ENCODE results near the gene UAP1. TPM values are rescaled to one million over a fixed set of nuclear protein-coding genes. Genes with fewer than 3 reads are reported as not detected.

Gene UAP1
- total RNA-seq, 1 donor from 2014 or later, result 26.5 TPM

DNA sequence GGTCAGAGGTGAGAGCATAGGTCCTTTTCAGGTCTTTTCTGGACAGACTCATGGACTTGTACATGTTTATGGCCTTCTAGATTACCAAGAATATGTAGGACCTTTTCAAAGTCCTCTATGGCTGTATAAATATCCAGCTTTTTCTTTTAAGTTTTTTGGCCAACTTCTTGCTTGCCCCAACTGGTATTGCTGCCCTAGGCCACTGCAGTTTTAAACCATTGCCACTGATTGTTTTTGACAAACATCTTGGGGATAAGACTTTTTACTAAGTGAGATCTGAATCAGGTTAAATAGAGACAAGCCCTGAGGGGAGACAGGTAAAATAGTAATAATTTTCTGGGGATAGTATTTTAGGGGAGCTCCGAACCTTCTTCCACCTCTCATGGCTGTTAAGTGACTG, 56.0 kb downstream of the UAP1 start:
- Histone ChIP-seq H3K9me3 (replicated peaks) (peaks cover 18% of the 10 kb centered on the region), H3K27me3 (ENCODE audit: low read depth) (no peaks in the 10 kb centered on the region), H3K4me1 (peaks cover 14% of the 10 kb centered on the region), H3K27ac (replicated peaks) (no peak overlapping the region), H3K4me3 (no peak overlapping the region), H3K36me3 (no peaks in the 10 kb centered on the region)
- intact Hi-C loops (cut with micrococcal nuclease), result loop anchor here (10.0 kb wide), 1 partner anchor 137 kb away; no protein-coding TSS in a partner anchor
- no peak for DNase-seq
- no peak for TF ChIP-seq CTCF (IDR thresholded peaks at IDR 0.05; ENCODE audit: borderline replicate concordance)

DNA sequence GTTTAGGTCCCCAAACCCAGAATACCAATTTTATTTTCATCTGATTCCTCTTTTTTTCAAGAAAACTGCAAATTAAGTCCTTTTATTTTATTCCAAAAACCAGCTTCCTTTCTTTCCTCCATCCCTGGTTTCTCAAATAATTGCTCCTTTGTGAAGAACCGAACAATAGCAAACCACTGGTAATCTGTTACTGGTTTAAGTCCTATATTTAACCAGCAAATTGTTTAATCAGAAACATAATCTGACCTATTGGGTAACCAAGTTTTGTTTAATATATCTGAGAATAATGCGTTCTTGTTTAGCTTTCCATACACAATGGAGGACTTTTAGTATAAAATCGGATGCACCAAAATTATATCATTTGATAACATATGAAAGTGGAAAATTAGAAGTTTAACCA, 57.6 kb downstream of the UAP1 start:
- no peak for TF ChIP-seq CTCF (IDR thresholded peaks at IDR 0.05; ENCODE audit: borderline replicate concordance)
- Histone ChIP-seq H3K4me1 (no peaks in the 10 kb centered on the region), H3K9me3 (replicated peaks) (peaks cover 18% of the 10 kb centered on the region), H3K27me3 (ENCODE audit: low read depth) (no peaks in the 10 kb centered on the region), H3K27ac (replicated peaks) (no peak overlapping the region), H3K36me3 (no peaks in the 10 kb centered on the region), H3K4me3 (no peak overlapping the region)
- no peak for DNase-seq
- intact Hi-C loops (cut with micrococcal nuclease), result loop anchor here (10.0 kb wide), 1 partner anchor 136 kb away; no protein-coding TSS in a partner anchor

DNA sequence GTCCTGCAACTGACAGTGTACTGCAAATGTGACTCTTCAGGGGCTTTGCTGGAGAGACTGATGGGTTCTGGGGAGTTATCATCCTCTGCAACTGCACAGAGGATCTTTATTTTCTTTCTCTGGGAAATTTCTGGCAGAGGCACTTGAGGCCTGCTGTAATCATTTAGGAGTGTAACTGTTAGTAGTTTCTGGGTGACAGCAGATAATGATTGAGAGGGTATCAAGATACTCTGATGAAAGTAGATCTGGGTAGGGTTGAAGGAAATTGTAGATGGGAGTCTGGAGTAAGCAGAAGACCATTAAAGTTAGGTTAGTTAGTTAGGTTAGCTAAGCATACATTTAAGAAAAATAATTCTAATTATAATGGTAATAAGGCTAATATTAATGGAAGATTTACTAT, 59.7 kb downstream of the UAP1 start:
- no peak for TF ChIP-seq CTCF (IDR thresholded peaks at IDR 0.05; ENCODE audit: borderline replicate concordance)
- Histone ChIP-seq H3K27me3 (ENCODE audit: low read depth) (no peaks in the 10 kb centered on the region), H3K9me3 (replicated peaks) (peaks cover 18% of the 10 kb centered on the region), H3K4me3 (no peak overlapping the region), H3K4me1 (peaks cover 4% of the 10 kb centered on the region), H3K27ac (replicated peaks) (no peak overlapping the region), H3K36me3 (no peaks in the 10 kb centered on the region)
- intact Hi-C loops (cut with micrococcal nuclease), result no loop called here
- DNase-seq, result no peak

DNA sequence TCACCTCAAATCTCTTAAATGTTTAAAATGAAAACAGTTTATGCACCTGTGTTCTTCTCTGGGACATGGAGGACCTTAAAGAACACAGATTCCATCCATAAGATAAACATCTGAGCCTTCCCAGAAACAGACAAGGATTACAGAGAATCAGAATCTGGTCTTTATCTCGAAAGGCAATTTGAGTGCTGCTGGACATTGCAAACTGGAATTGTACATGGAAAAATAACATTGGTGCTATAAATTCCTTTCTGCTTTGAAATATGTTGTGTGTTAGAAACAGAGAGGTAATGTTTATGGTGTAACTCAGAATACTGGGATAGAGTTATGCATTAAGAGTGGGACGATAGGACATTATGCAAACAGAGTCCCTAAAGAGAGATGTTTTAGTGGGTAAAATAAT, 64.2 kb downstream of the UAP1 start:
- H3K27me3 ChIP-seq (ENCODE audit: low read depth), result no peaks in the 10 kb centered on the region
- no peak overlapping the region for H3K4me3 ChIP-seq
- no peaks in the 10 kb centered on the region for H3K9me3 ChIP-seq (replicated peaks)
- DNase-seq, result no peak
- intact Hi-C loops (cut with micrococcal nuclease), result no loop called here
- H3K4me1 ChIP-seq, result peaks cover 20% of the 10 kb centered on the region
- H3K36me3 ChIP-seq, result no peaks in the 10 kb centered on the region
- TF ChIP-seq CTCF (IDR thresholded peaks at IDR 0.05; ENCODE audit: borderline replicate concordance), result no peak
- H3K27ac ChIP-seq (replicated peaks), result peak overlapping the region; percentile 58

GRCh38 chr1:162626094-162626493, 64.6 kb downstream of the UAP1 start:
- Histone ChIP-seq H3K4me1 (peaks cover 23% of the 10 kb centered on the region), H3K27me3 (ENCODE audit: low read depth) (no peaks in the 10 kb centered on the region), H3K4me3 (peak overlapping the region; percentile 34), H3K36me3 (no peaks in the 10 kb centered on the region), H3K9me3 (replicated peaks) (no peaks in the 10 kb centered on the region), H3K27ac (replicated peaks) (peak overlapping the region; percentile 58)
- TF ChIP-seq CTCF (IDR thresholded peaks at IDR 0.05; ENCODE audit: borderline replicate concordance), result no peak
- intact Hi-C loops (cut with micrococcal nuclease), result no loop called here
- no peak for DNase-seq

- Histone ChIP-seq H3K27me3 (ENCODE audit: low read depth) (no peaks in the 10 kb centered on the region), H3K9me3 (replicated peaks) (no peaks in the 10 kb centered on the region), H3K36me3 (no peaks in the 10 kb centered on the region), H3K4me3 (peak overlapping the region; percentile 34), H3K4me1 (peaks cover 29% of the 10 kb centered on the region), H3K27ac (replicated peaks) (peak overlapping the region; percentile 58)
- no peak for DNase-seq
- no peak for TF ChIP-seq CTCF (IDR thresholded peaks at IDR 0.05; ENCODE audit: borderline replicate concordance)
- intact Hi-C loops (cut with micrococcal nuclease), result no loop called here
Measured at GRCh38 chr1:162626761-162627160, 65.2 kb downstream of the UAP1 start.

Measured in left ventricle myocardium inferior (tissue), 1 donor.